PFSK-1 (cell line): ENCODE results near the gene BOC.

Source experiments
- FOXP2 ChIP-seq: optimal IDR thresholded peaks from 2 replicates; pipeline ENCODE3; 2011; ENCODE audit warnings: borderline replicate concordance, control low read depth, inconsistent platforms; ENCODE audit not compliant: insufficient read depth; ENCODE audit errors: extremely low read length, extremely low read depth
- POLR2AphosphoS5 ChIP-seq: IDR thresholded peaks from 2 replicates; pipeline ENCODE4 v1.6.1; 2012; ENCODE audit warnings: low read depth, mild to moderate bottlenecking, control low read depth, low read length, moderate library complexity
- REST ChIP-seq, 2 experiments: IDR thresholded peaks; 2 replicates each; pipeline versions ENCODE4 v1.6.1 to v1.8.0; 2011 to 2012; ENCODE audit warnings: low read depth in 2 of 2, low read length in 2 of 2, control low read depth in 1 of 2, inconsistent platforms in 1 of 2, mild to moderate bottlenecking in 1 of 2, moderate library complexity in 1 of 2; ENCODE audit not compliant: insufficient read depth in 1 of 2
- SIN3A ChIP-seq: IDR thresholded peaks from 2 replicates; pipeline ENCODE4 v1.6.1; 2012; ENCODE audit warnings: mild to moderate bottlenecking, low read length, moderate library complexity, borderline replicate concordance; ENCODE audit not compliant: insufficient read depth
- TAF1 ChIP-seq: IDR thresholded peaks from 2 replicates; pipeline ENCODE4 v1.6.1; 2012; ENCODE audit warnings: low read length, control low read depth, borderline replicate concordance; ENCODE audit not compliant: insufficient read depth

Gene BOC

GRCh38 chr3:113242096-113242581, 30.8 kb downstream of the BOC start:
- no peak for TF ChIP-seq FOXP2
- no peak for TF ChIP-seq REST (IDR thresholded peaks at IDR 0.05; ENCODE audit: insufficient read depth in 1 of 2, low read depth in 2 of 2, low read length in 2 of 2)
- TF ChIP-seq SIN3A = no peak
- no peak for TF ChIP-seq POLR2AphosphoS5
- no peak for TF ChIP-seq TAF1

- TF ChIP-seq TAF1 (no peak), POLR2AphosphoS5 (no peak), REST (IDR thresholded peaks at IDR 0.05; ENCODE audit: insufficient read depth in 1 of 2, low read depth in 2 of 2, low read length in 2 of 2) (no peak), FOXP2 (no peak), SIN3A (no peak)
Measured at GRCh38 chr3:113243071-113243470, 31.7 kb downstream of the BOC start.

GRCh38 chr3:113243846-113244245, 32.5 kb downstream of the BOC start:
- TF ChIP-seq REST (IDR thresholded peaks at IDR 0.05; ENCODE audit: insufficient read depth in 1 of 2, low read depth in 2 of 2, low read length in 2 of 2) (no peak), SIN3A (no peak), POLR2AphosphoS5 (no peak), TAF1 (no peak), FOXP2 (no peak)

GRCh38 chr3:113245761-113246161, 34.4 kb downstream of the BOC start:
- TF ChIP-seq TAF1 (no peak), REST (IDR thresholded peaks at IDR 0.05; ENCODE audit: insufficient read depth in 1 of 2, low read depth in 2 of 2, low read length in 2 of 2) (no peak), SIN3A (no peak), POLR2AphosphoS5 (no peak), FOXP2 (no peak)

- TF ChIP-seq SIN3A (no peak), FOXP2 (no peak), POLR2AphosphoS5 (no peak), REST (IDR thresholded peaks at IDR 0.05; ENCODE audit: insufficient read depth in 1 of 2, low read depth in 2 of 2, low read length in 2 of 2) (no peak), TAF1 (no peak)
Measured at GRCh38 chr3:113247068-113247467, 35.7 kb downstream of the BOC start.
